ENCODE data around the gene C10orf120. TPM values are rescaled to one million over a fixed set of nuclear protein-coding genes. Genes with fewer than 3 reads are reported as not detected.

Gene C10orf120
- total RNA-seq, 2 experiments from 2014 or later = not detected

DNA sequence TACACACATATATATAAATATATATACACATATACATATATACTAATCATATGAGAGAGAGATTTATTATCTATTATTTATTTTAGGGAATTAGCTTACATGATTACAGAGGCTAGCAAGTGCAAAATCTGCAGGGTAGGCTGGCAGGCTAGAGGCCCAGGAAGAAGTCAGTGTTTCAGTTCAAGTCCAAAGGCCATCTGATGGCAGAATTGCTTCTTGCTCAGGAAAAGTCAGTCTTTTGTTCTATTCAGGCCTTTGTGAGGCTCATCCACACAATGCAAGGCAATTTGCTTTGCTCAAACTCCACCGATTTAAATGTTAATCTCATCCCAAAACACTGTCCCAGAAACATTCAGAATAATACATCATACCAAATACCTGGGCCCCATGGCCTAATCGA lies 2.6 kb upstream of the C10orf120 start:
- Histone ChIP-seq H3K4me2 (ENCODE audit: low read length) (no peak overlapping the region), H3K79me2 (ENCODE audit: insufficient read depth, low read depth, low read length) (no peaks in the 10 kb centered on the region), H3K9me2 (ENCODE audit: insufficient read depth, low read length) (no peaks in the 10 kb centered on the region), H3K4me3 (ENCODE audit: low read depth, low read length, poor library complexity, severe bottlenecking) (no peak overlapping the region), H4K20me1 (ENCODE audit: insufficient read depth, low read length) (no peaks in the 10 kb centered on the region), H3K36me3 (ENCODE audit: insufficient read depth, low read length) (no peaks in the 10 kb centered on the region), H3K27ac (ENCODE audit: low read depth, low read length, poor library complexity, severe bottlenecking) (no peak overlapping the region), H3K4me1 (ENCODE audit: insufficient read depth, low read length, poor library complexity, severe bottlenecking) (no peaks in the 10 kb centered on the region), H2AFZ (ENCODE audit: low read length) (no peak overlapping the region), H3K9me3 (ENCODE audit: low read length) (no peaks in the 10 kb centered on the region)
- TF ChIP-seq EZH2phosphoT487 (IDR thresholded peaks at IDR 0.05; ENCODE audit: borderline replicate concordance, low read depth, low read length) = no peak
- TF ChIP-seq, protein P1, sequence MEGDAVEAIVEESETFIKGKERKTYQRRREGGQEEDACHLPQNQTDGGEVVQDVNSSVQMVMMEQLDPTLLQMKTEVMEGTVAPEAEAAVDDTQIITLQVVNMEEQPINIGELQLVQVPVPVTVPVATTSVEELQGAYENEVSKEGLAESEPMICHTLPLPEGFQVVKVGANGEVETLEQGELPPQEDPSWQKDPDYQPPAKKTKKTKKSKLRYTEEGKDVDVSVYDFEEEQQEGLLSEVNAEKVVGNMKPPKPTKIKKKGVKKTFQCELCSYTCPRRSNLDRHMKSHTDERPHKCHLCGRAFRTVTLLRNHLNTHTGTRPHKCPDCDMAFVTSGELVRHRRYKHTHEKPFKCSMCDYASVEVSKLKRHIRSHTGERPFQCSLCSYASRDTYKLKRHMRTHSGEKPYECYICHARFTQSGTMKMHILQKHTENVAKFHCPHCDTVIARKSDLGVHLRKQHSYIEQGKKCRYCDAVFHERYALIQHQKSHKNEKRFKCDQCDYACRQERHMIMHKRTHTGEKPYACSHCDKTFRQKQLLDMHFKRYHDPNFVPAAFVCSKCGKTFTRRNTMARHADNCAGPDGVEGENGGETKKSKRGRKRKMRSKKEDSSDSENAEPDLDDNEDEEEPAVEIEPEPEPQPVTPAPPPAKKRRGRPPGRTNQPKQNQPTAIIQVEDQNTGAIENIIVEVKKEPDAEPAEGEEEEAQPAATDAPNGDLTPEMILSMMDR (conservative IDR thresholded peaks at IDR 0.05; ENCODE audit: low read length) = no peak
- DNase-seq (ENCODE audit: low spot score) = no peak
- ChIA-PET POLR2A (no interaction called here), CTCF (ENCODE audit: unreplicated experiment) (no interaction called here)
- no TSS peak for BruUV-seq (replicated peaks)
- intact Hi-C loops (cut with micrococcal nuclease; ENCODE audit: unreplicated experiment) = loop anchor here (2.0 to 10.0 kb wide), 3 partner anchors 53 to 437 kb away; partner anchors contain the start of gene DMBT1

DNA sequence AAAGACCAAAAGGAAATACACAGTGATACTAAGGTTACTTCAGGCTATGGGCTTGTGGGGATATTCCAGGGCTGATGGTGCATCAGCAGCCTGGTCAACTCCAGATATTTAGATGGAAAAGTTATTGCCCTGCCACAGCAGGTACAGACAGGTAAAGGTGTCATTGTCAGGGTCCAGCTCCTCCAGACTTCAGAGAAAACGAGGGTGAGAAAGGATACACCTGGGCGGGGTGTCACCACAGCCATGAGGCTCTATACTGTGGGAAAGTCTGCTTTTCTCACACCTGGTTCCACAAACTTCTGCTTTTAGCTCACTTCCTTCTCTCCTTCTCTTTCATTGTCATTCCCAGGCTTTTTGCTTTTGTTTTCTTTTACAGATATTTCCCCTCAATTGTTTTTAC lies 2.0 kb upstream of the C10orf120 start:
- Histone ChIP-seq H3K4me3 (ENCODE audit: low read depth, low read length, poor library complexity, severe bottlenecking) (no peak overlapping the region), H3K27ac (ENCODE audit: low read depth, low read length, poor library complexity, severe bottlenecking) (no peak overlapping the region), H3K4me1 (ENCODE audit: insufficient read depth, low read length, poor library complexity, severe bottlenecking) (no peaks in the 10 kb centered on the region), H3K9me3 (ENCODE audit: low read length) (no peaks in the 10 kb centered on the region), H3K4me2 (ENCODE audit: low read length) (no peak overlapping the region), H3K36me3 (ENCODE audit: insufficient read depth, low read length) (no peaks in the 10 kb centered on the region), H4K20me1 (ENCODE audit: insufficient read depth, low read length) (no peaks in the 10 kb centered on the region), H3K9me2 (ENCODE audit: insufficient read depth, low read length) (no peaks in the 10 kb centered on the region), H2AFZ (ENCODE audit: low read length) (no peak overlapping the region), H3K79me2 (ENCODE audit: insufficient read depth, low read depth, low read length) (no peaks in the 10 kb centered on the region)
- DNase-seq (ENCODE audit: low spot score) = no peak
- BruUV-seq (replicated peaks) = no TSS peak
- ChIA-PET CTCF (ENCODE audit: unreplicated experiment) (no interaction called here), POLR2A (no interaction called here)
- intact Hi-C loops (cut with micrococcal nuclease; ENCODE audit: unreplicated experiment) = loop anchor here (2.0 to 10.0 kb wide), 3 partner anchors 53 to 437 kb away; partner anchors contain the start of gene DMBT1
- TF ChIP-seq, protein P1 (conservative IDR thresholded peaks at IDR 0.05; ENCODE audit: low read length) = no peak
- no peak for TF ChIP-seq EZH2phosphoT487 (IDR thresholded peaks at IDR 0.05; ENCODE audit: borderline replicate concordance, low read depth, low read length)

DNA sequence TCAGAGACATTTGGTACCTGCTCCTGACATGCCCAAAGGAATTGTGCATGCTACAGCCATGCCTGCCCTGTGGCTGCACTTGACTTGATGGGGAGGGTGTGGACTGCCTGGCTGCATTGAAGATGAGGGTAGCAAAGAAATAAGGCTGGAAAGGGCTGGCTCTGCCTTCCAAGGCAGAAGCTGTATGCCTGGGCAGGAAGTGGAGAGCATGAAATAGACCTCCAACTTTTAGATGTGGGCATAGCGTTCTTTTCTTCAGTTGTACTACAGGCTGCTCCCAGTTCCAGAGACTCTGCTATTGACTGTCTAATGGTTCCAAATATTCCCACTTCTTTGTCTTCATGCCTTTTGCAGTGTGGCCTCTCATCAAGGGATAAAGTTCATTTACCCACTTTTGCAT lies 3.0 kb downstream of the C10orf120 start:
- TF ChIP-seq EZH2phosphoT487 (IDR thresholded peaks at IDR 0.05; ENCODE audit: borderline replicate concordance, low read depth, low read length) = no peak
- TF ChIP-seq, protein P1 (conservative IDR thresholded peaks at IDR 0.05; ENCODE audit: low read length) = no peak
- H3K36me3 ChIP-seq (ENCODE audit: insufficient read depth, low read length) = no peaks in the 10 kb centered on the region
- POLR2A ChIA-PET = no interaction called here

More for the DNA sequence above, 3.0 kb downstream of the C10orf120 start:
- Histone ChIP-seq H3K79me2 (ENCODE audit: insufficient read depth, low read depth, low read length) (no peaks in the 10 kb centered on the region), H3K4me2 (ENCODE audit: low read length) (no peak overlapping the region), H3K9me2 (ENCODE audit: insufficient read depth, low read length) (no peaks in the 10 kb centered on the region), H3K4me3 (ENCODE audit: low read depth, low read length, poor library complexity, severe bottlenecking) (no peak overlapping the region), H3K4me1 (ENCODE audit: insufficient read depth, low read length, poor library complexity, severe bottlenecking) (no peaks in the 10 kb centered on the region), H4K20me1 (ENCODE audit: insufficient read depth, low read length) (no peaks in the 10 kb centered on the region), H3K9me3 (ENCODE audit: low read length) (no peaks in the 10 kb centered on the region), H3K27ac (ENCODE audit: low read depth, low read length, poor library complexity, severe bottlenecking) (no peak overlapping the region), H2AFZ (ENCODE audit: low read length) (no peak overlapping the region)
- intact Hi-C loops (cut with micrococcal nuclease; ENCODE audit: unreplicated experiment) = no loop called here
- BruUV-seq (replicated peaks) = no TSS peak
- DNase-seq (ENCODE audit: low spot score) = no peak
- CTCF ChIA-PET (ENCODE audit: unreplicated experiment) = no interaction called here

Measured in OCI-LY7 (cell line).